ENCODE results near the gene SBF2.
"Not testable (repeated sequence)": the region's sequence is repeated elsewhere in the genome, so short reads cannot be mapped to it uniquely, and the experiment has no call there.

SBF2 gene

GRCh38 chr11:10005955-10006525, 288.0 kb downstream of the SBF2 start:
- H3K27ac ChIP-seq (ENCODE audit: low read length): no peak overlapping the region
- peaks cover 3% of the 10 kb centered on the region for H3K9me3 ChIP-seq (ENCODE audit: control insufficient read depth, low read depth, low read length)
- peaks cover 12% of the 10 kb centered on the region for H3K4me1 ChIP-seq (ENCODE audit: control insufficient read depth, low read depth, low read length)
- no peaks in the 10 kb centered on the region for H3K36me3 ChIP-seq (ENCODE audit: control insufficient read depth, low read depth, low read length)
- no peaks in the 10 kb centered on the region for H3K27me3 ChIP-seq (ENCODE audit: control insufficient read depth, insufficient read depth, low read length)
- H3K4me3 ChIP-seq (ENCODE audit: low read length): no peak overlapping the region
- no peak overlapping the region for H3K9ac ChIP-seq (ENCODE audit: low read length)

GRCh38 chr11:10004526-10005113, 289.4 kb downstream of the SBF2 start:
- Histone ChIP-seq H3K27ac (ENCODE audit: low read length) (no peak overlapping the region), H3K4me3 (ENCODE audit: low read length) (no peak overlapping the region), H3K9me3 (ENCODE audit: control insufficient read depth, low read depth, low read length) (no peaks in the 10 kb centered on the region), H3K9ac (ENCODE audit: low read length) (no peak overlapping the region), H3K27me3 (ENCODE audit: control insufficient read depth, insufficient read depth, low read length) (no peaks in the 10 kb centered on the region), H3K36me3 (ENCODE audit: control insufficient read depth, low read depth, low read length) (peaks cover 4% of the 10 kb centered on the region), H3K4me1 (ENCODE audit: control insufficient read depth, low read depth, low read length) (peaks cover 12% of the 10 kb centered on the region)

GRCh38 chr11:10002221-10002620, 291.8 kb downstream of the SBF2 start:
- no peaks in the 10 kb centered on the region for H3K9me3 ChIP-seq (ENCODE audit: control insufficient read depth, low read depth, low read length)
- no peak overlapping the region for H3K27ac ChIP-seq (ENCODE audit: low read length)
- no peak overlapping the region for H3K9ac ChIP-seq (ENCODE audit: low read length)
- H3K36me3 ChIP-seq (ENCODE audit: control insufficient read depth, low read depth, low read length): peaks cover 4% of the 10 kb centered on the region
- H3K27me3 ChIP-seq (ENCODE audit: control insufficient read depth, insufficient read depth, low read length): no peaks in the 10 kb centered on the region
- H3K4me3 ChIP-seq (ENCODE audit: low read length): no peak overlapping the region
- peaks cover 12% of the 10 kb centered on the region for H3K4me1 ChIP-seq (ENCODE audit: control insufficient read depth, low read depth, low read length)

GRCh38 chr11:9992306-9992705, 301.7 kb downstream of the SBF2 start:
- no peak overlapping the region for H3K4me3 ChIP-seq (ENCODE audit: low read length)
- no peaks in the 10 kb centered on the region for H3K36me3 ChIP-seq (ENCODE audit: control insufficient read depth, low read depth, low read length)
- H3K4me1 ChIP-seq (ENCODE audit: control insufficient read depth, low read depth, low read length): no peaks in the 10 kb centered on the region
- H3K9me3 ChIP-seq (ENCODE audit: control insufficient read depth, low read depth, low read length): no peaks in the 10 kb centered on the region
- H3K27me3 ChIP-seq (ENCODE audit: control insufficient read depth, insufficient read depth, low read length): no peaks in the 10 kb centered on the region
- H3K9ac ChIP-seq (ENCODE audit: low read length): no peak overlapping the region
- H3K27ac ChIP-seq (ENCODE audit: low read length): no peak overlapping the region

- no peak overlapping the region for H3K9ac ChIP-seq (ENCODE audit: low read length)
- no peak overlapping the region for H3K4me3 ChIP-seq (ENCODE audit: low read length)
- no peaks in the 10 kb centered on the region for H3K4me1 ChIP-seq (ENCODE audit: control insufficient read depth, low read depth, low read length)
- no peak overlapping the region for H3K27ac ChIP-seq (ENCODE audit: low read length)
- no peaks in the 10 kb centered on the region for H3K27me3 ChIP-seq (ENCODE audit: control insufficient read depth, insufficient read depth, low read length)
- no peaks in the 10 kb centered on the region for H3K36me3 ChIP-seq (ENCODE audit: control insufficient read depth, low read depth, low read length)
- no peaks in the 10 kb centered on the region for H3K9me3 ChIP-seq (ENCODE audit: control insufficient read depth, low read depth, low read length)
Measured at GRCh38 chr11:9990221-9990973, 303.6 kb downstream of the SBF2 start.

GRCh38 chr11:9987303-9987702, 306.7 kb downstream of the SBF2 start:
- H3K9me3 ChIP-seq (ENCODE audit: control insufficient read depth, low read depth, low read length); H3K4me3 ChIP-seq (ENCODE audit: low read length); H3K9ac ChIP-seq (ENCODE audit: low read length); H3K27me3 ChIP-seq (ENCODE audit: control insufficient read depth, insufficient read depth, low read length); H3K4me1 ChIP-seq (ENCODE audit: control insufficient read depth, low read depth, low read length); H3K36me3 ChIP-seq (ENCODE audit: control insufficient read depth, low read depth, low read length); H3K27ac ChIP-seq (ENCODE audit: low read length): not testable (repeated sequence)

- no peak overlapping the region for H3K27ac ChIP-seq (ENCODE audit: low read length)
- H3K9me3 ChIP-seq (ENCODE audit: control insufficient read depth, low read depth, low read length): no peaks in the 10 kb centered on the region
- no peak overlapping the region for H3K4me3 ChIP-seq (ENCODE audit: low read length)
- no peak overlapping the region for H3K9ac ChIP-seq (ENCODE audit: low read length)
- H3K4me1 ChIP-seq (ENCODE audit: control insufficient read depth, low read depth, low read length): peaks cover 12% of the 10 kb centered on the region
- no peaks in the 10 kb centered on the region for H3K27me3 ChIP-seq (ENCODE audit: control insufficient read depth, insufficient read depth, low read length)
- H3K36me3 ChIP-seq (ENCODE audit: control insufficient read depth, low read depth, low read length): no peaks in the 10 kb centered on the region
Measured at GRCh38 chr11:9982796-9983579, 311.0 kb downstream of the SBF2 start.

GRCh38 chr11:9982127-9982795, 311.8 kb downstream of the SBF2 start:
- peaks cover 12% of the 10 kb centered on the region for H3K4me1 ChIP-seq (ENCODE audit: control insufficient read depth, low read depth, low read length)
- H3K9ac ChIP-seq (ENCODE audit: low read length): no peak overlapping the region
- no peak overlapping the region for H3K4me3 ChIP-seq (ENCODE audit: low read length)
- H3K27ac ChIP-seq (ENCODE audit: low read length): no peak overlapping the region
- H3K27me3 ChIP-seq (ENCODE audit: control insufficient read depth, insufficient read depth, low read length): no peaks in the 10 kb centered on the region
- H3K9me3 ChIP-seq (ENCODE audit: control insufficient read depth, low read depth, low read length): no peaks in the 10 kb centered on the region
- H3K36me3 ChIP-seq (ENCODE audit: control insufficient read depth, low read depth, low read length): no peaks in the 10 kb centered on the region

- H3K36me3 ChIP-seq (ENCODE audit: control insufficient read depth, low read depth, low read length): no peaks in the 10 kb centered on the region
- no peak overlapping the region for H3K9ac ChIP-seq (ENCODE audit: low read length)
- no peaks in the 10 kb centered on the region for H3K27me3 ChIP-seq (ENCODE audit: control insufficient read depth, insufficient read depth, low read length)
Measured at GRCh38 chr11:9980931-9981330, 313.1 kb downstream of the SBF2 start.

GRCh38 chr11:9977554-9977953, 316.5 kb downstream of the SBF2 start:
- no peak overlapping the region for H3K9ac ChIP-seq (ENCODE audit: low read length)

More at GRCh38 chr11:9980931-9981330, 313.1 kb downstream of the SBF2 start:
- peaks cover 12% of the 10 kb centered on the region for H3K4me1 ChIP-seq (ENCODE audit: control insufficient read depth, low read depth, low read length)
- no peaks in the 10 kb centered on the region for H3K9me3 ChIP-seq (ENCODE audit: control insufficient read depth, low read depth, low read length)
- no peak overlapping the region for H3K4me3 ChIP-seq (ENCODE audit: low read length)
- no peak overlapping the region for H3K27ac ChIP-seq (ENCODE audit: low read length)

GRCh38 chr11:9974375-9974774, 319.6 kb downstream of the SBF2 start:
- Histone ChIP-seq H3K4me3 (ENCODE audit: low read length) (no peak overlapping the region), H3K4me1 (ENCODE audit: control insufficient read depth, low read depth, low read length) (peaks cover 17% of the 10 kb centered on the region), H3K36me3 (ENCODE audit: control insufficient read depth, low read depth, low read length) (no peaks in the 10 kb centered on the region), H3K9ac (ENCODE audit: low read length) (no peak overlapping the region), H3K9me3 (ENCODE audit: control insufficient read depth, low read depth, low read length) (no peaks in the 10 kb centered on the region), H3K27me3 (ENCODE audit: control insufficient read depth, insufficient read depth, low read length) (no peaks in the 10 kb centered on the region), H3K27ac (ENCODE audit: low read length) (no peak overlapping the region)

More at GRCh38 chr11:9977554-9977953, 316.5 kb downstream of the SBF2 start:
- Histone ChIP-seq H3K4me1 (ENCODE audit: control insufficient read depth, low read depth, low read length) (peaks cover 22% of the 10 kb centered on the region), H3K27me3 (ENCODE audit: control insufficient read depth, insufficient read depth, low read length) (no peaks in the 10 kb centered on the region), H3K27ac (ENCODE audit: low read length) (no peak overlapping the region), H3K9me3 (ENCODE audit: control insufficient read depth, low read depth, low read length) (no peaks in the 10 kb centered on the region), H3K36me3 (ENCODE audit: control insufficient read depth, low read depth, low read length) (no peaks in the 10 kb centered on the region), H3K4me3 (ENCODE audit: low read length) (no peak overlapping the region)
